NCI-H128 (cell line): ENCODE results near the gene WBP2.
"Not testable (repeated sequence)": the region's sequence is repeated elsewhere in the genome, so short reads cannot be mapped to it uniquely, and the experiment has no call there.

ENCODE experiments used
- DNase-seq: peaks from one replicate; lab custom pipeline; 2025; ENCODE audit not compliant: unreplicated experiment; lab: John Stamatoyannopoulos, UW

WBP2 gene

DNA sequence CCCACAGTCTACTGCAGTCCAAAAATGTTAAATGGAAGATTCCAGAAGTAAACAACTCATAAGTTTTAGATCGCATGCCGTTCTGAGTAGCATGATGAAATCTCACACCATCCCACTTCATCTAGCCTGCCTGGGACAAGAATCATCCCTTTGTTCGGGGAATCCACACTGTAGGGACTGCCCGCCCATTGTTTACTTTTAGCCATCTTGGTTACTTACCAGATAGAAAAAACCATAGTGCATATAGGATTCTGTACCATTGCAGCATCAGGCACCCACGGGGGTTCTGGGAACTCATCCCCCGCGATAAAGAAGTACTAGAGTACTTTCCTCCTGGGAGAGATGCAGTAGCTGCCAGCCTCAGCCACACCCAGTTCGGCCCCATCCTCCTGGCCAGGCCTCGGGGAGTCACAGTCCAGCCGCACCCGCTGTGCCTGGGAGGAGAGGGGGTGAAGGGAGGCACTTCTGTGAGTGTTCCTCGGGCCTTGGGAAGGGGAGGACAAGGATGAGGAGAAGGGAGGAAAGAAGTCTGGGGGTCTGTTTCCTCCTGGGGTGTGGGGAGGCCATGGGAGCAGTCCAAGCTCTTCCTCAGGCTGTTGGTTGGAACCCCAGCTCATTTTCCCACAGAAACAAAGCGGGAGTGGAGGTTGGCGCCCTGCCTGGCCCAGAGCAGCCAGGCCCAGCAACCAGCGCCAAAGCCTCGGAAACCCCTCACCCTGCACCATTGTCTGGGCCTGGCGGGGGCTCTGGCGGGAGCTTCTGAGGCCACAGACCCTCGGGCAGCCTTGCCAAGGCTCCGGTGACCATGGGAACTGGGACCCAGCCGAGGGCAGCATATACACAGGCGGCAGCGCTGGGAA lies 14.4 kb upstream of the WBP2 start:
- DNase-seq, result no peak

DNA sequence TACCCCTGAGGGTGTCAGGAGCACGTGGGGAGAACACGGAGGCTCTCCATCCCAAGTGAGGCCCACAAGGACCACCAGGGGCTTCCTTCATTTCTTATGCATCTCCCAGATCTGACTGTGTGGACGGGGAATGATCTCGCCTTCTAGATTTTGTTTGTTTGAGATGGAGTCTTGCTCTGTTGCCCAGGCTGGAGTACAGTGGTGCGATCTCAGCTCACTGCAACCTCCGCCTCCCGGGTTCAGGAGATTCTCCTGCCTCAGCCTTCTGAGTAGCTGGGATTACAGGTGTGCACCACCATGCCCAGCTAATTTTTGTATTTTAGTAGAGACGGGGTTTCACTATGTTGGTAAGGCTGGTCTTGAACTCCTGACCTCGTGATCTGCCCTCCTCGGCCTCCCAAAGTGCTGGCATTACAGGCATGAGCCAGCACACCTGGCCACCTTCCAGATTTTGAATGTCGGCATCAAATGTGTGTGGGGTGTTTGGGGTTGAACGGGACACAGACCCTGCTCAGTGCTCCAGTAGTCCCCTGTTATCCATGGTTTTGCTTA lies 13.7 kb upstream of the WBP2 start:
- DNase-seq, result not testable (repeated sequence)

DNA sequence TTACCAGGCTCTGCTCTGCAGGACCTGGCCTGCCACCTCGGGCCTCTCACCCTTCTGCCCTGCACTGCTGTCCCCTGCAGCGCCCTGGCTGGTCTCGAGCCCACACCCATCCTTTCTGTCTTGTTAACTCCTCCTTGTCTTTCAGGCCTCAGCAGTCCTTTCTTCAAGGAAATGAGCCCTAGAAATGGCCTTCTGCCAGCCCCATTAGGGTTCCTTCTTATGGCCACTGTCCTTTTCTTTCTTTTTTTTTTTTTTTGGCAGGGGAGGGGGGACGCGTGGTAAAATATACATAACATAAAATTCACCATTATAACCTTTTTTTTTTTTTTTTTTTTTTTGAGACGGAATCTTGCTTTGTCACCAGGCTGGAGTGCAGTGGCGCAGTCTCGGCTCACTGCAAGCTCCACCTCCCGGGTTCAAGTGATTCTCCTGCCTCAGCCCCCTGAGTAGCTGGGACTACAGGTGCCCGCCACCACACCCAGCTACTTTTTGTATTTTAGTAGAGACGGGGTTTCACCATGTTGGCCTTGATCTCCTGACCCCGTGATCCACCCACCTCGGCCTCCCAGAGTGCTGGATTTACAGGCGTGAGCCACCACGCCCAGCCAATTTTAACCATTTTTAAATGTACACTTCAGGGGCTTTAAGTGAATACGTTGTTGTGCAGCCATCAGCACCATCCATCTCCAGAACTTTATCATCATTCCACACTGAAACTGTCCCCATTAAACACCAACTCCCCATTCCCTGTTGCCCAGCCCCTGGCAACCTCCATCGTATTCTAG lies 10.5 kb upstream of the WBP2 start:
- DNase-seq, result not testable (repeated sequence)

DNA sequence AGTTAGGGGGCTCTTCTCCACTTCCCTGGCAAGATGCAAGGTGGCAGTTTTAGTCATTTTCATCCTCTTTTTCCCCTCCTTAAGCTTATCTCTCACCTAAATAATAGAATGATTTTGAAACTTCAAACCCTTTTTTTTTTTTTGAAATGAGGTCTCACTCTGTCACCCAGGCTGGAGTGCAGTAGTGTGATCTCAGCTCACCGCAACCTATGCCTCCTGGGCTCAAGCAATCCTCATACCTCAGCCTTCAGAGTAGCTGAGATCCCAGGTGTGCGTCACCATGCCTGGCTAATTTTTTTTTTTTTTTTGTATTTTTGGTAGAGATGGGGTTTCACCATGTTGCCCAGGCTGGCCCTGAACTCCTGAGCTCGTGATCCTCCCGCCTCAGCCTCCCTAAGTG lies 9.8 kb upstream of the WBP2 start:
- not testable (repeated sequence) for DNase-seq

DNA sequence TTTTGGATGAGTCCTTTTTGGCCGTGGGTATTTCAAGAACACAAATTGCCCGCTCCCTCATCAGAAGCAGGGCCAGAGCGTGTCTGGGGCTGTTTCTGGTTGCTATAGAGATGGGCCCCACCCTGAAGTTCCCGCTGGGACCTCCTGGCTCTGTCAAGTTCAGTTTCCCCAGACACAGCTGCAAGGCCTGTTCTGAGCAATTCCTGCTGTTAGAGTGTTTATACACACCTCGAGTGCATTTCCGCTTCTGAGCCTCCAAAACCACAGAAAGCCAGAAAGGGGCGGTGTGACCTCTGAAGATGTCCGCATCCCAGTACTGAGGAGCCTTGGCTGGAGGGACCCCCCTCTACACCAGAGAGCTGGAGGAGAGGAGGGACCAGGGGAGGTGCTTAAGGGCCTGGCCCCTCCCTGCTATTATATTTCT lies 9.3 kb upstream of the WBP2 start:
- DNase-seq, result no peak

DNA sequence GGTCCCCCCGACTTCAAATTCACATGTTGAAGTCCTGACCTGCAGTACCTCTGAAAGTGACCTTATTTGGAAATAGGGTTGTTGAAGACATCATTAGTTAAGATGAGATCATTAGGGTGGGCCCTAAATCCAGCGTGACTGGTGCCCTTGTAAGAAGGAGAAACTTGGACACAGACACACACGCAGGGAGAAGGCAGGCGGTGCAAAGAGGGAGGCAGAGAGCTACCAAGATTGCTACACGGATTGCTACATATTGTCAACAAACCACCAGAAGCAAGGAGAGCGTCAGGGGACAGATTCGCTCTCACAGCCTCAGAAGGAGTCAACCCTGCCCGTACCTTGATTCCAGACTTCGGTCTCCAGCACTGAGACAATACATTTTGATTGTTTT lies 6.8 kb upstream of the WBP2 start:
- no peak for DNase-seq

DNA sequence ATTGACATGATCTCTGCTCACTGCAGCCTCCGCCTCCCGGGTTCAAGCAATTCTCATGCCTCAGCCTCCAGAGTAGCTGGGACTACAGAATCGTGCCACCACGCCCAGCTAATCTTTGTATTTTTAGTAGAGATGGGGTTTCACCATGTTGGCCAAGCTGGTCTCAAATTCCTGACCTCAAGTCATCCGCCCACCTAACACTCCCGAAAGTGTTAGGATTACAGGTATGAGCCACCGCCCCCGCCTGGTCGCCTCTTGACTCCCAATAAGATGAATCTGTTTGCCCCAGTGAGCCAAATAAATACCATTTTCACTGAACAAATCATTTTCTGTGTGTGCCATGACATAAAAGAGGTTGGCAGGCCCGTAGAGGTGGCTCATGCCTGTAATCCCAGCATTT lies 4.2 kb upstream of the WBP2 start:
- not testable (repeated sequence) for DNase-seq

DNA sequence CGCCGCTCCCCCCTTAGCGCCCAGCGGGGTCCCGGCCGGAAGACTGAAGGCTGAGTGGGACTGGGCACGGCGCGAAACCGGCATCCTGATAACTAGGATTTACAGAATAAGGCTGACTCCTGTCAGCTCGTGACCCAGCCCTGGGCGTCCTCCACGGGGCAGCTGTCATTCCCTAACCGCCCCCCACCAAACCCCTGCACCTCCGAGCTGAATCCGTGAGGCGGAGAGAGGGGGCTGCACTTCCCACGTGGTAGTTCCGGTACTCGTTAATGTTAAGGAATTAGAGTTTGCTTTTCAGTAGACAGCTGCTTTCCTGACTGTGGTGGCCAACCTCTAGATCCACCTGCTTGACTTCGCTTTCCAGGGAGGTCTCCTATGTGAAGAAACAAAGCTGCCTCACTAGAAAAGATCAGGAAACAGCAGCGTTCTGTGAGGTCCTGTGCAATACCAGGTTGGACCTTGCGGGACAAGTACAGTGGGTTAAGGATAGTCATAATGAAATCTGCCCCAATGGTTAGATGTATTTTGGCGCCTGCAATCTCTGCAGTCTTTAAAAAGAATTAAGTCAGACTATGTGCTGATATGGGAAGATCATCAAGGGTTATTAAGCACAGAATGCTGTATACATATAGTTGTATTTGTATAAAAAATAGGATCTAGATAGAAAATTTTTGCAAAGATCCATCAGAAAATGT lies 1.1 kb upstream of the WBP2 start:
- no peak for DNase-seq

DNA sequence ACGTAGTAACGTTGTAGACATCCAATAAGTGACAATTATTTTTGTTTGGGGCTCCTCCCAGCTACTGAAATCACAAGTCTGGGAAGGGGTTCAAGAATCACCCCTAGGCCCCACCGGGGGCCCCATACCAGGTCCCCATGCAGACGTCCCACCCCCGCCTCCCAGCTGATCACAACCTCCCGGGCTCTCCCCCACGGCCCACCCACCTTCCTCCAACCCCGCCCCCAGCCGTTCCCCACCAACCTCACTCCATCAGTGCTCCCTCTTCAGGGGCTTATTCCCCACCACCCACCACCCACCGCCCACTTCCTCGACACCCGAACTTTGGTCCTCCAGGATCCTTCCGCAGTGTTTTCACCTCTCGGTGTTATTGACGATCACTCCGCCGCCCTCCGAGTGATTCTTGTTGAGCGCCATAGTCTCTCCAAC lies 240 bp downstream of the WBP2 start:
- no peak for DNase-seq

DNA sequence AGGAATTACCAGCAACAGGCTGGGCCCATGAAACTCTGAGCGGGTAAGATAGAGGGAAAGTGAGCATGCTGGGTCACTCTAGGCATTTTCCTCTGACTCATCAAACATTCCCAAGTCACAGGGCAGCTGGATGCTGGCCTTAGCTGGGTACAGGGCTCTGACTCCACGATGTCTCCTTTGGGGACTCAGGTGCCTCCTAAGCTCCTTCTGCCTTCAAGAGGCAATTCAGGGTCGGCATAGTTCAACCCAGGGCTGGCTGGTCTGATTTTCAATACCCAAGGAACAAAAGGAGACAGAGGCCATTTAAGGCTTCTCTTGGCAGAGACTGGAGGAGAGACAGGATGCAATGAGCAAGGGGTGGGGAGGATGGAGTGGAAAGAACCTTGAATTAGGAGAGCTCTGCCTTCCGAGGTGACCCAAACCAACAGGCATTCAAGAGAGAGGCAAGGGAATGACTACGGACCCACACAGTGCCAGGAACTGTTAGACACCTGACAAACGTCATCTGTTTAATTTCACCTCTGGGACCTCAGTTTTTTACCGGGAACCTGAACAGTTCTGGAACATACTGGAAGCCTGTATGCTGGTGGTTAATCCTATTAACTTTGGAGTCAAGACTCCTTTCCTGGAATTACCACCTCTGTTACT lies 910 bp downstream of the WBP2 start:
- no peak for DNase-seq

DNA sequence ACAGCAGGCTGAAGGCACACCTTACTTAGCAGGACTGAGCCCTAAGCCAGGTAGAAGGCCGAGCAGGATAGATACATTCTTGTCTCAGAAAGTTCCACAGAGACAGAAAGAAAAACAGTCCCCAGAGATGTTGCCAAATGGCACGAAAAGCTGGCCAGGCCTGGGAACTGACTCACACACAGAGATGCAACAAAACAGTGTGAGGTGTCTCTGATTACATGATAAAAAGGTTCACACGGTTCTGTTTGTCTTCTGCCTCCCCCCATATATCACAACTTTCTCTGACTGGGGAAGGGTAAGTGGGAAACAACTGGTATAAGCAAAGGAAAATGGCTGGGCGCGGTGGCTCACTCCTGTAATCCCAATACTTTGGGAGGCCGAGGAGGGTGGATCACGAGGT lies 1.7 kb downstream of the WBP2 start:
- DNase-seq, result no peak

DNA sequence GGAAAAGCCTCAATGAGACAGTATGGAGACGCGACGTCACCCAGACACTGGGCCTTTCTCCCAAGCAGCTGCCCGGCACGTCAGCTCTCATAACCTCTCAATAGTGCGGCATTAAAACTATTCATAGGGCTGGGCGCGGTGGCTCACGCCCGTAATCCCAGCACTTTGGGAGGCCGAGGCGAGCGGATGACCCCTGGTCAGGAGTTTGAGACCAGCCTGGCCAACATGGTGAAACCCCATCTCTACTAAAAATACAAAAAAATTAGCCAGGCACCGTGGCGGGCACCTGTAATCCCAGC lies 3.5 kb downstream of the WBP2 start:
- DNase-seq, result not testable (repeated sequence)

DNA sequence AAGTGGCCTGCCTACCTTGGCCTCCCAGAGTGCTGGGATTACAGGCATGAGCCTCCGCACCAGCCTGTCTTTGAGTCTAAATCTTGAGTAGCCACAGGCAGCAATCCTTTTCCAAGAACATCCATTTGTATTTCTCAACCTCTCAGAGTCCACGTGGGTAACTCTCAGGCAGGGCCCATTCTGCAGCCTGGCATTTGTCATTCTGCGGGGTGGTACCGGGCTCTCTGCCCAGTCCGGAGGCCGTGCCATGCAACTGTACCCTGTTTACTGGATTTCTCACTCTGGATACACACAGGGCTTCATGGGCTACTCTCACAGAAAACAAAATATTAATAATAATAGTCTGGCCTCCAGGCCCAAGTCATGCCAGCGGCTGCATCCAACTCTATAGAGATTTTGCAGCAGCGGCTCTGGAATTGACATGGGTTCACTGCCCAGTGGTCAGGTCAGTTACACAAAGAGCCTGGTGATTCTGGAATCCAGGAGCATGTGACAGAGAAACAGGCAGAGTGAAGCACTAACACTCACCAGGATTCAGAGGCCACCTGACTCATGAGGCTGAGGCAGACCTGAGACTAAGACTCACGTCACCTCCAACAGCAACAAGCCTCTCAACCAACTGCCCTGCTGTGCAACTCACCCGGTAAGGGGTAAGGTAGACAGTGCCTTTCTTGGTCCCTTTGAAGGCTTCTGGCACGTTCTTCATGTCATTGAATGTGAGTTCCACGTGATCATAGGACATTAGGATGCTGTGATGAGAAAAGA lies 4.0 kb downstream of the WBP2 start:
- DNase-seq, result no peak

DNA sequence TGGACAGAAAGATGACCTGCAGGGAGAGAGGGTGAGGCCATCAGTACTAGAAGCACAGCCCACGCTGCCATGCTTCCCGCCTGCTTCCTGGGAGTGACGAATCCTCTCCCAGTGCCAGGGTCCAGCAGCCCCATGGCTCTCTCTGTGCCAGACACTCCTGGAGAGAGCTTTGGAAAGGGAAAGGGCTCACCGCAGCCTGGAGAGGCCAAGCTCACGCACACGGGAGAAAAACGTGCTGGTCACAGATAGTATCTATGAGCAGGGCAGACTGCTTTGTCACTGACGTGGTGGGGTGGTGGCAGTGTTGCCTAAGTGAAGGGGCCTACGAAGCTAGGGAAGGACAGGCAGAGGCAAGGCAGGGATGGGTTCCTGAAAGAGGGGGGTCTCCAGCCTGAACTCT lies 5.4 kb downstream of the WBP2 start:
- no peak for DNase-seq

DNA sequence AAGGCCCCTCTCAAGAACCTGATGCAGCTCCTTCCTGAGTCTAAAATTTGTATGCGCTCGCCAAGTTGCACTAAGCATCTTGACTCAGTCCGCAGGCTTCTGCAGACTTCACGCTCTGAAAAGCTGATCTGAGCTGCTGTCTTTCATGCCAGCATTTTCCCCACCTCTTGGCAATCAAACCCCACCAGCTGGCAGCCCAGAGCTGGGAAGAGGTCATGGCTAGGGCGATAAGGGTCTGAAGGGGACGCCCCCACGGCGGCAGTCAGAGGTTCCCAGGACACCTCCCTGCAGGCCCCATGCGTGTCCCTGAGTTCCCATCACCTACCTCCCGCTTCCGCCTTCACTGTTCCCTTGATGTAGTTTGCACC lies 5.9 kb downstream of the WBP2 start:
- DNase-seq, result no peak

DNA sequence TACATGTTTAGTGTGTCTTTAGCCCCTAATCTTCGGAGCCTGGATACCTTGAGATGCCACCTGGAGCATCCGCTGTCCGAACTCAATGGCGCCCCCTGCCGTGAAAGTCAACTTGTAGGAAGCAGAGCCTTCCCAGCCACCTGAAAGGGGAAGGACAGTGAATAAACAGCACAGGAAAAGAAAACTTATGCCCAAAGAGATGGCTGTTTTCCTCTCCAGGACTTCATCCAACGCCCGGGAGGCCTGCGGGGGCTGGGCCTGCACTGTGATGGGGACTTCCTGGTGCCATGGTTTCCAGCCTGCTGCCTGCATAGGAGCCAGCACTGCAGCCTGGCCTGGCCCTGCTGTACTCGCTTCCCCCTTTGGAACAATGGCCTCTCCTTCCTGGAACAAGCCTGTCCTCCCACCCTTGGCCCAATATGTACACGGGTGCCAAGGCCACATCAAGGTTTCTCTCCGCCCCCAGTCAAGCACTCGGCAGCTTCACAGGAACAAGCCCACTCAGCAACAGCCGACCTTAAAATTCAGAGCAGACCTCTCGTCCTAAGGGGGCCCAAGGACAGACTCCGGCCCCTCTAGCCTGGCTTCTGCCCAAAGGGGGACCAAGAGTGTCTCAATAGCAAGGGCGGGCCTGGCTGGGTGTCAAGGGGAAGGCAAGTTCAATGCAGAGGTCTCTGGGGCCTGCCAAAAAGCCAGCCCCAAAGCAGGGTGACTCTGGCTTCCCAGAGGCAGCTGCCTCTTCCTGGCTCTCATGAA lies 6.4 kb downstream of the WBP2 start:
- no peak for DNase-seq

DNA sequence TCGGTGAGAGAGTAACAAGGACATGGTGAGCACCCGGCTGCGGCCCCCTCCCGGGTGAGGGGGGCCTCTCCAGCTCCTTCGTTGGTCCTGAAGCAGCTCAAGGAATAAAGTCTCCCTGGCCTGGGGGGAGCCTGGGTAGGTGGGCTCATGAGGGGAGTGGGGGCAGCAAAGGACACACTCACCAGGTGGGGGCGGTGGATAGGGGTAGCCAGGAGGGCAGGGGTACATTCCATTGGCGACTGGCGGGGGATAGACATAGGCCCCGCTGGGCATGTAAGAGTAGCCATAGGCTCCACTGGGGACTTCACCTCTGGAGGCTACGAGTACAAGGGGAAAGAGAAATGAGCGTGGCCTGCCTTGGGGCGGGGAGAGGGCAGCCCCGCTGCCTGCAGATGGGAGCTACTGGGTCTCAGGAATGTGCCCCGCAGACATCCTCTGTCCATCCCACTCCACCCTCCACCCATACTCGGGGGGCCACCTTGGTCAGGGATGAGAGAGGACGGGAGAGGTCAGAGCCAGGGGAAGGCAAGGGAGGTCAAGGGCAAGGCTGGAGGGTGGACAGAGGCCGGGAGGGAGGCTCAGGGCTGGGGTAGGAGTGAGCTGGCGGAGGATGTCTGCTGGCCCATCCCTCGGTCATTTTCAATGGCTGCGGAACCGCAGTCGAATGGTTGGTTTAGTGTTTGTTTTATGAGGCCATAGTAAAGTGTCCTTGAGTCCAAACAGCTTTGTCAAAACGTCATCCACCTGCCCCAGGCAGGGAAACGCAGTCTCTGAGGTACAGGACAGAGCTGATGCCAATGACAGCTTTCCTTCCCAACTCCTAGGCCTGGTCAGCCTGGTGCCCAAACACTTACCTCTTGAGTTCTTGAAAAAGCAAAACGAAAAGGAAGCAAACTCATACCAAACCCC lies 7.3 kb downstream of the WBP2 start:
- no peak for DNase-seq

DNA sequence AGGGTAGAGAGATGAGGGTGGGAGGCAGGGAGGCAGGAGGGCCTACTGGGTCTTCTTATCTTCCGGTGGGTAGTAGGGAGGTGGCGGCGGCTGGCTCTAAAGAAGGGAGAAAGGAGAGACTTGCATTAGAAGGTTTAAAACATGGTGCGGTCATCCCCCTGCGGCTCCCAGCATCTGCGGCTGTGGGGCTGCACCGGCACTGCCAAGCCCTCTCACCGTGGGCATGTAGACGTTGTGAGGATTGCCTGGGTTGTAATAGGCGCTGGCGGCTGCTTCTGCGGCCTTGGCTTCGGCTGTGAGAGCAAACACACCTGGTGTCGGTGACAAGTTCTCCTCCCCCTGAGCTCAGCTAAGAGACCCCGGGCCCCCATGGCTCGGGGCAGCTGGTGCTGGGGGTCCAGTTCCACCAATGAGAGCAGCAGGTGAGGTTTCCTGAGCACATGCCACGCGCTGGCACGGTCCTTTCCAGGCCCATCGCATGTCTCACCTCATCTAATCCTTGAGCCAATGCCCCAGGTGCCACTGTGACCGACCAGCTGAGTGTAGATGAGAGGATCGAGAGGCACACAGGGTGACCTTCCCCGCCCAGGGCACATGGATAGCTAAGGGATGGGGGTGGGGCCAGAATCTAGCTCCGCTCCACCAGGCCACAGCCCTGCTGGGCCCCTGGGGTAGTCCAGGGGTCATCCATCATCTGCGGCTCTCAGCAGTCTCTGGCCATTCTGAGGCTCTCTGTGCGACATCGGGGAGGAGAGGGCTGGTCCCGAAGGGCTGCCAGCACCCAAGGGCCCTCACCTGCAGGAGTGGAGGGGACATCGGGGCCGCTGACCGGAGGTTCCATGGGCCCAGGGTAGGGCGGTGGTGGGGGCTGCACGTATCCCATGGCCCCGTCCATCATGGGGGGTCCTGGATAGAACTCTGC lies 8.2 kb downstream of the WBP2 start:
- no peak for DNase-seq
